D341Med (cell line): ENCODE measurements around the gene GLT6D1.
"Not testable (repeated sequence)": the region's sequence is repeated elsewhere in the genome, so short reads cannot be mapped to it uniquely, and the experiment has no call there.

Experiments
- DNase-seq: peaks from one replicate; pipeline ENCODE4 v3.0.0; 2012; ENCODE audit warnings: low spot score

GLT6D1 gene

DNA sequence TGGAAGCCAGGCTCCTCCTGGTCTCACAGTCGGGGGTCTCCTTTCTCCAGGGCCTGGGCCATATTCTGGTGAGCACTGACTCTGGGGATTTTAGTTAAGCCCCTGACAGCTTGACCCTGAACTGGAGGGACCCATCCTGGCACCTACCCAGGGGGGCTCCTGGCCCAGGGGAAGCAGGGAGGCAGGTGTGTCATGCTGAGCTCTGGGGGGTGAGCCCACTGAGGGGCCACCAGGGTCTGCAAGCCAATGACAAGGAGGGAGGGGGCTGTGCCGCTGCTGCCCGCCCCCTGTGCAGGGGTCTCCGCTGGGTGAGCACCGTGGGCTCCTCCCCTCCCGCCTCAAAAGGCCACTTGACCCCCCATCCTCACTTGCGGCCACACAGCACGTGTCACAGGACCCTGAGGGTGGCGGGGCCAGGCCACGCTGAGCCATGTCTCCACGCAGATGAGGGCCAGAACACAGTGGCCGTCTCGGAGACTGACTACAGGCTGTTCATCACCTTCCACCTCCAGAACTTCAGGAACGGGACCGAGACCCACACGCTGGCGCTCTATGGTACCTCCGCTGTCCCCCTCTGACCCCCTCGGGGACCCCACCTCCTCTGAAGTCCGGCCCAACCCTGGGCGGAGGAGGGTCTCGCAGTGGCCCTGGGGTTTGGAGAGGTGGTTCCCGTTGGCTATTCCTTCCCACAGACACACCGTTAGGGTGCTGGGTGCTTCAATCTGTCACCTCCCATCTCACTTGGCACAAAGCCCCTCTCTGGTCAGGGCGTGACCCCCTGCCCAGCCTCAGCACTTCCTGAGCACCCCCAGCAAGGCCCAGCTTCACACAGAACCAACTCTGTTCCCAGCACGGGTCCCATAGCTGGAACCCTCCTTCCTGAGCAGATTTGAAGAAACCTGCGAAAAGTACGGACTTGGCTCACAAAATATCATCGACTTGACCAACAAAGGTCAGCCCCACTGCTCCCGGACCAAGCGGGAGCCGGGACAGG lies 25.8 kb upstream of the GLT6D1 start:
- DNase-seq = no peak

DNA sequence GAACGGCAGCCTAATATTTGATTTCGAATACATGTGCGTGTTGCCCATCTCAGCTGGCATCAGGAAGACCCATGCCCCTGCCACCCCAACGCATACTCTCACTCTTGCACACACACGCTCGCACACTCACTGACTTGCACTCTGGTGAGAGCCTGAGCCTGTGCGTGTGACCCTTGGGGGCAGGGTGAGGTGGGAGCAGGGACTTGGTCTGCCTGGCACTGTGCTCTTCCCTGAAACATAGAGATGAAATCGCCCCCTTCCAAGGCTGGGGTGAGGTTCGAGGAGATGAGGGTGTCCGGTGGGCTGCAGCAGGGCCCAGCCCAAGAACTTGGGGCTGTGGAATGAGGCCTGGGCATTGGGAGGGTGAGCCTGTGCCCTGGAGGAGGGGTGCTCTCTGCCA lies 24.9 kb upstream of the GLT6D1 start:
- no peak for DNase-seq

DNA sequence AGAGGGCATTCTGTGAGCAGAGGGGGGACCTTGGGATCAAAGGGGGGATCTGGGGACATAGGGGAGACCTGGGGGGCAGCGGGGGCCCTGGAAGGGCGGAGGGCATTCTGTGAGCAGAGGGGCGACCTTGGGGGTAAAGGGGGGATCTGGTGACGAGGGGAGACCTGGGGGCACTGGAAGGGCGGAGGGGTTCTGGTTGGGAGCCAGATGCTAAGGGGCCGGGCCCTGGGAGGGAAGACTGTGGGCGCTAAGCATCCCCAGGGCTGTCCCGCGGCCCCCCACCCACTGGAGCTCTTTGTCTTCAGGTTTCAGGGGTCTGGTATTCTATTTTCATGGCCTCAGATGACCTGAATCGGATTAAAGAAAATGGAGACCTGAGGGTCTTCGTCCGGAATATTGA lies 24.5 kb upstream of the GLT6D1 start:
- no peak for DNase-seq

DNA sequence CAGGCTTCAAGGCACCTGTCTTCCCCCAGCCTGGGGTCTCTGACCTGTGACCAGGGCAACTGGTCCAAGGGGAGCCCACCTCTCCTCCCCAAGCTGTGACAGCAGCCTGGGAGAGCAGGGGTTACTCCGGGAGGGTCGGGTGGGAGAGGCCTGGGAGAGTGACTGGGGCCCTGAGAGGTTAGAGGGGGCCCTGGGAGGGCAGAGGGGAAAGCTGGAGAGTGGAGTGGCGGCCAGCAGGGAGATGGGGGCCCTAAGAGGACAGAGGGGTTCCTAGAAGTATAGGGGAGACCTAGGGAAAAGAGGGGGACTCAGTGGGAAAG lies 24.1 kb upstream of the GLT6D1 start:
- no peak for DNase-seq

DNA sequence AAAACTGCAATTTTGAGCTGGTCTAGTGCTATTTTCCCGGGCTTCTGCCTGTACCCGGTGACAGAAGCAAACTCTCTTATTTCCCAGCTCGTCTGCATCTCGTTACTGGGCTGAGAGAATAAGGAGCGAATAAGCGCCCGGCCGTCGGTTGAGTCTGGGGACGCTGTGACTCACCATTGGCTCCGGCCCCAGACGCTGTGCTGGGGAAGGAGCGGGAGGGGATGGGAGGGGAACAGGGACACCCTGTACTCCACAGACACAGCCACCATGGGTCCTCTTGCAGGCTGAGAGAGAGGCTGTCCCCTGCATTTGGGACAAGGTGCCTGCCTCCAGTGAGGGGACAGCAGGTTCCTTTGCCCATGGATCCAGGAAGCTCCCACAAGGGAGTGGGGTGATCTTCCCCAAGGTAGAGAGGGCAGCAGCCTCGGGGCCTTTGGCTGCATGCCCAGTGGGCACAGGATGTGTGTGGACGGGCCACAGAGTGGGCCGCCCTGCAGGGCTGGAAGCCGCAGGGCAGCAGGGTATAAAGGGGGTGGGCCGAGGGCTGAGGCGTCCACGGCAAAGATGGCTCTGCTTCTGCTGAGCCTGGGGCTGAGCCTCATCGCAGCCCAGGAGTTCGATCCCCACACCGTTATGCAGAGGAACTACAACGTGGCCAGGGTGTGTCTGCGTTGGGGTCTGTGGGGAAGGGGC lies 23.6 kb upstream of the GLT6D1 start, which contains the start of gene LCN9:
TSS of gene LCN9 (plus strand) at position 552 of the 693 bp plus-strand sequence. CDS start at position 565, 13 bp downstream.
- no peak for DNase-seq

DNA sequence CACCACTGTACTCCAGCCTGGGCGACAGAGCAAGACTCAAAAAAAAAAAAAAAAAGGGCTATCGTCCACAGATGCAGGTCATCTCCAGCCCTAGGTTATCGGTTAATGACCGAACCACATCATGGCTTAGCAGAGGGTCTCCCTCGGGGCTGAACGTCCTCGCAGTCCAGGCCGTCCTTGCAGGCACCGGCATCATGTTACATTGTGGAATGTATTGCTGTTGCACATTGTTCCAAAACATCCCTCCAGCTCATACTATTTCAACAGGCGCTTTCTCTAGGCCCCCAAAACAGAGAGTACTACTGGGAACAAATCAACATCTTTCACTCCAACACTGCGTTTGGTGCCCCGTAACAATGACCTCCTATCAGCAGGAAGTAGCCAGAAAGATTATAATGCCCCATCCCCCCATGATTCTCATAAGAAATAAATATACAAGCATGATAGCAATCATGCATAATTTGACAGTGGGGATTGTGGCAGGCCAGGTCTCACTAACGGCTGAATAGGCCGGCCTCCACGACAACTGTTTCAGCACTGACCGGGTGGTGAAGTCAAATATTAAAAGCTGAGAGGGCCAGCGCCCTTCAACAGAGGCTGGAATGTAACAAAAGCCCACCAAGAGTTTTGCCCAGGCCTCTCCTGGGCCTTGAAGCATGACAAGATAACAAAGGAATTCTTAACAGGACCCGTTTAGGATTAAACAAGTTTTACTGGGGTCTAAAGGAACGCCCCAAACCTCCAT lies 22.6 kb upstream of the GLT6D1 start:
- DNase-seq = no peak

DNA sequence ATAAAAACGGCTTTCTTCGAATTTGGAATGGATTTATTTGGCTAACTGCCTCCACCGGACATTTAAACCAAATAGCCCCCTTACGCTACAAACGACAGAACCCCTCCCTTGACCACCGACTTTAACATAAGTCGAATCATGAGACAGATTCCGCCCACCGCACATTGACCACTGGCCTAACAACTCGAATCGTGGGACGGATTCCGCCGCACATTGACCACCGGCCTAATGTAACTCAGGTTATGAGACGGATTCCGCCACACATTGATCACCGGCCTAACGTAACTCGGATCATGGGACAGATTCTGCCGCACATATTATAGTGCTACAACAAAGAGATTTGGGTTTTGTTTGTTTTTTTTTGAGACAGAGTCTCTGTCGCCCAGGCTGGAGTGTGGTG lies 21.1 kb upstream of the GLT6D1 start:
- DNase-seq = no peak

DNA sequence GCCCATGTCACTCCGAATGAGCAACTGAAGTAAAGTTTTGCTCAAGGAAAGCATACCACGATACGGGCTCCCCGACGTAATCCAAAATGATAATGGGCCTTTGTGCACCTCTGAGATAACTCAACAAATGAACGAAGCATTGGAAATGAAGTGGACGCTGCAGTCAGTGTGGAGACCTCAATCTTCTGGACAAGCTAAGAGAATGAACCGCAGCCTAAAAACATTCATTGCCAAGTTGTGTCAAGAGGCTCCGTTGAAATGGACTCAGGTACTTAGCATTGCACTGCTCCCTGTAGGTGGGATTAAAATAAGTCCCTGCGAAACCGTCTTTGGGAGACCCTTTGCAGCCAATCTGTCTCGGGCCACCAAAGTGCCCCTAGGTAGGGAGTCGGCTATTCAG lies 19.9 kb upstream of the GLT6D1 start:
- no peak for DNase-seq

DNA sequence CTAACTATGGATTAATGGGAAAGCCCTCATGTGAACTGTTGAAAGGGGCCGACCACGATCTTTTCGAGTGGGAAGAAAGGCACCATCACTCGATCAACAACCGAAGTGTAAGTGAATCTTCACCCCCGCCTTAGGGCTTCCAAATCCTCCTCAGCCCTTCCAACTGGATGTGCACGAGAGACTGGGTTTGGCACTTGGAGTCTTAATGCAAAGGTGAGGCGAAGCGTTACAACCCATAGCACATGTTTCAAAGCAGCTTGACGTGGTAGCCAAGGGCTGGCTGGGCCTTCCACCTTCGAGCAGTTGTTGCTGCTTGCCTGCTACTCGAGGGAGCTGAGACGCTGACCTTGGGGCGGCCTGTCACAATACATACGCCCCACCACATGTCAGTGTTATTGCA lies 18.1 kb upstream of the GLT6D1 start:
- no peak for DNase-seq

DNA sequence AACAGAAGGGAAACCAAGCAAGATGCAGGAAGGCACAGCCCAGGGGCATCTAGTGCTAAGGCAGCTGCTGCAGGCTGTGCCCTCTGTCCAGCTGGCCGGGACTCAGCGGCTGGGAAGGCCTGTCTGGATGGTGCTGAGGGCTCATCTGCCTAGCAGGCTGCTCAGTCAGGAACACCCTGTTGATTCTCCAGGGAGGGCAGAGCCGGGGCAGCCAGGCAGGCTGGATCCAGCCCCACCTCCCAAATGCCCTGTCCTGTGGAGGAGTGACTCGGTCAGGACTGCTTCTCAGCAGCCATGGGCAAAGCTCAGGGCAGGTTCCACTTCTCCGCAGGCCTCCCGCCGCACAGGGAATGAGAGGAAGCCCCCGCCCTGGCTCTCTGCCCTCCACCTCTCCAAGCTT lies 16.0 kb upstream of the GLT6D1 start:
- no peak for DNase-seq

DNA sequence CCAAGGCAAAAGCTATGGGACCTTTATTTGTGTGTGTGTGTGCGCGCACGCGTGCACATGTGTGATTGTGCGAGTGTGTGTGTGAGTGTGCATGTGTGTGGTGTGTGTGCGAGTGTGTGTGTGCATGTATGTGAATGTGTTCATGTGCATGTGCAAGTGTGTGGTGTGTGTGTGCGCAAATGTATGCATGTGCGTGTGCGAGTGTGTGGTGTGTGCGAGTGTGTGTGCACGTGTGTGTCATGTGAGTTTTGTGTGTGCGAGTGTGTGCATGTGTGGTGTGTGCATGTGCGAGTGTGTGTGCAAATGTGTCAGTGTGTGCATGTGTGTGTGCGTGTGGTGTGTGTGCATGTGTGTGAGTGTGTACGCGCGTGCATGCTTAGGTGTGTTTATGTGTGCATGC lies 11.1 kb upstream of the GLT6D1 start:
- no peak for DNase-seq

DNA sequence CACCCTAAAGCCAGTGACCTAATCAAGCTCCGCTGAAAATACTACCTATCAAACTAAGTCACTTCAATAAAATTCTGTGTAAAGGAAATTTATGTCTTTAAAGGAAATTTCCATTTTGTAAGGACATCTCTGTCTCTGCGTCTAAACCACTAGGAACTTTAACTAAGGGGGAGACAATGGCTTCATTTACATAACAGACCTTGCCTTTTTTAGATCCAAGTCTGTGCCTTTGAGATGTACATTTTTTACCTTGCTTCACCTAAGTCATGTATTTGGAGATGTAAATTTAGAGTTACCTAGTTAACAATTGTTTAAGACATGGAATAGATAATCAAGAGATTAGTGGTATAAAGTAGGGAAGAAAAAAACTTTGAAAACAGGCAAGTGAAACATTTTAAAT lies 10.2 kb upstream of the GLT6D1 start:
- no peak for DNase-seq

DNA sequence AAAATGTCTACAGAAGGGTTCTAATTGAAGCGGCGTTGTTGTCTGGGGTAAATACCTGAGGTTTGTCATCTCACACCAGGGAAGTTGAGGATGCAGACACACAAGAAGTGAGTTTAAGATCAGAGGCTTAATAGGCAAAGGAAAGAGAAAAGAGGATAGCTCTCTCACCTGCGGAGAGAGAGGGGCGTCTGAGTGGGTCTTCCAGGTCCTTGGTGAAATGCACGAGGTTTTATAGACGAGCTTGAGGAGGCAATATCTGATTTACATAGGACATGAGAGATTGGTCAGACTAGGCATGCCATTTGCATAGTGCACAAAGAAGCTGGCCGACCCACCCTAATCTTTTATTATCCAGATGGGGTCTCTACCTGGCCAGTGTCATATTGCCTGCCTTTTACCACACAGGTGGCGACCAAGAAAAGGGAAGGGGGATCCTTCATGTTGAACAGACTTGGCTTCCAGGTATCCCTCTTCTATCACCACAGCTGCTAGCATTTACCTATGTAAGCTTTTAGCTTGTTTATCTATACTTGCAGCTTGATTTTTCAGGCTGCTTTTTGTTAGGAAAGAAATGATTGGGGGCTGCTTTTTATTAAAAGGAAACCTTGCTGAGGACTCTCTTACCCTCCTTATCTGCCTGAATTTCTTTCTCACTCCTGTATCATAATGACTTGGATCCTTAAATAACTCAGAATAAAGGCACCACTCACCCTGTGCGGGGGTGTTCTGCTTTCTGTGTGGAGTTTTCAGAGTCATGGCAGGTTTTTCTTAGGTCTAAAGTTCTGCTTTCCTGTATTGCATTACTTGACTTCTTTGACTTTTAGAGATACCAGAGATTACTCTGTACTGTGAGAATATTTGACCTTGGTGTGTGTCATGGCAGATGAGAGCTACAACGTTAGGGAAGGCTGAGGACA lies 9.4 kb upstream of the GLT6D1 start:
- DNase-seq = no peak

DNA sequence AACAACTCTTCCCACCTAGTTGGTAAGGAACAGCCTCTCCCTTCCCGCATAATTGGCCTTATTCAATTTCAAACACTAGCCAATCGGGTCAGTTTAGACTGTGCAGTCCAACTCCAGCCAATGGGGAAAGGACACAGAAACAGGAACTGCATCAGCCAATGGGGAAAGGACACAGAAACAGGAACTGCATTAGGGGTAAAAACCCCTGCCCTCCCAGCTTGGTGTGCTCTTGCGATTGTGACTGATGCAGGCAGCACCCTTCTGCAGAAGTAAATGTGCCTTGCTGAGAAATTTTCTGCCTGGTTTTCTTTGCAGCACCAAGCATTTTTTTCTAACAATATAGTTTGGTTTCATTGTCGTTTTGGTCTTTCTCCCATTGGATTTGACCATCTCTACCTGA lies 8.5 kb upstream of the GLT6D1 start:
- DNase-seq = no peak

DNA sequence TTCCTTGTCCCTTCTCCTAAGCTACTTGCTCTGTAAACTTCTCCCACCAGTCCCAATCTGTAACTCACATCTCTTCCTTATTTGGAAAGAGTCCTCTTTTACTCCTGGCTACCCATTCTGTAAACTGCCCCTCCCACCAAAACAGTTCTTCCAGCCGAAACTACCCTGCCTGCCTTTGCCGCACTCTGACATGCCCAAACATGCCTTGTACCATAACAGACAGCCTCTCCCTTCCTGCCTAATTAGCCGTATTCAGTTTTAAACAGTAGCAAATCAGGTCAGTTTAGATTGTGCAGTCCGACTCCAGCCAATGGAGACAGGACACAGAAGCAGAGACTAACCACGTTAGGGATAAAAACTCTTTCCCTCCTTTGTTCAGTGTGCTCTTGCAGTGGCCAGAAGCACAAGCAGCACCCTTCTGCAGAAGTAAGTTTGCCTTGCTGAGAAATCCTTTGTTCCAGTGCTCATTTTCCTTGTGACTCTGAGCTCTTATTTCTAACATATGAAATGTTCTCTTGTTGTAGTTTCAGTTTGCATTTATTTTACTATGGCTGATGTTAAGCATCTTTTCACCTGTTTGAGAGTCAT lies 5.4 kb upstream of the GLT6D1 start:
- no peak for DNase-seq

DNA sequence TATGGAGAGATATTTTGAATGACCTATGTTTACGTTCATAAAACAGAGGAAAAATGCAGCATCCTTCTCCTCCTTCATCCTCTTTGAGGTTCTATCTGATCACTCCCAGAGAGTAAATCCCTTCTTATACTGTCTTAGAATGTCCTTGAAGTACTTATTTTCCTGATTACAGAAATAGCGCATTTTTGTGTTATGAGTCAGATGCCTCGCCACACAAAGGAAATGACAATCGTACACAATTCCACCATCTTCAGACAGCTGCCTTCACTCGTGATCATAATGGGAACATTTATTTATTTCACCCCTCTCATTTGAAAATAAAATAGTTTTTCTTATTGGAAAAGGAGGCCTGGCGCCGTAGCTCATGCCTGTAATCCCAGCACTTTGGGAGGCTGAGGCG lies 2.4 kb upstream of the GLT6D1 start:
- DNase-seq = no peak

DNA sequence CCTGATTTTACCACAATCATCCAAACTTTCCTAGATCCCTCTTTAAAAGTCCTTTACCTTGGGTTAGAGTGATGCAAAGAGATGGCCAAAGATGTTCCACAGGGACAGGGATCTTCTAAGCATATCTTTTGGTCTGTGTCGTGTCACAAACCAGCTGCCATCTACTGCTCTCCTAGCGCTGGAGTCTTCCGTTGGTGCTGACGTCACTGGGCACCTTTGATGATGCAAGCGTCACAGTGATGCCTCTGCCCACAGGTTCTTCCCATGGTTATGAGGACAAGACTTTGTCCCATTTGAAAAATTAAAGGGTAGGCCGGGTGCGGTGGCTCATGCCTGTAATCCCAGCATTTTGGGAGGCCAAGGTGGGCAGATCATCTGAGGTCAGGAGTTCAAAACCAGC lies 1.7 kb upstream of the GLT6D1 start:
- no peak for DNase-seq

DNA sequence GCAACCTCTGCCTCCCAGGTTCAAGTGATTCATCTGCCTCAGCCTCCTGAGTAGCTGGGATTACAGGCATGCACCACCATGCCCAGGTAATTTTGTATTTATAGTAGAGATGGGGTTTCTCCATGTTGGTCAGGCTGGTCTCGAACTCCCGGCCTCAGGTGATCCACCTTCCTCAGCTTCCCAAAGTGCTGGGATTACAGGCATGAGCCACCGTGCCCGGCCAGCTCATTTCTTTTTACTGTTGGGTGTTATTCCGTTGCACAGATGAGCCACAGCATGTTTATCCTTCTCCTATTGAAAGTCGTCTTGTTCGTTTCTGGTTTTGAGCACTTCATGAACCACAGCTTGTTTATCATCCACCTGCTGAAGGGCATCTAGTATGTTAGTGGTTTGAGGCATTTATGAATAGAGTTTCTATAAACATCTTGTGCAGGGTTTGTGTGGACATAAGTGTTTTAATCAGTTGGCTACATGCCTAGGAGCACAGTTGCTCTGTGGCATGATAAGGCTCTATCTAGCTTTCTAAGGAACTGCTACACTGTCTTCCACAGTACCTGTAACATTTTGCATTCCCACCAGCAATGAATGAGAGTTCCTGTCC lies 2.3 kb downstream of the GLT6D1 start:
- DNase-seq = not testable (repeated sequence)

DNA sequence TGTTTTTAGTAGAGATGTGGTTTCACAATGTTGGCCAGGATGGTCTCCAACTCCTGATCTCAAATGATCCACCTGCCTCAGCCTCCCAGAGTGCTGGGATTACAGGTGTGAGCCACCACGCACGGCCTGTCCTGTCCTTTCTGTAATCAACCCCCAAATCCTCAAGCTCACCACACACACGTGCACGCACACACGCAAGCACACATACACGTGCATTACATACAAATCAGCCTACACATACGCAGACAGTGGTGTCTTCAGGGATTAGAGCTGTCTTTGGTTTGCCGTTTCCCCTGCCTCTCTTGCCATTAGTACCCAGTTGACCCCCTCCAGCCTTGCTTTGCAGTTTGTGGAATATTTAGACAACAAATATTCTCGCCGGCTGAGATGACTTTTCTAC lies 6.5 kb downstream of the GLT6D1 start:
- no peak for DNase-seq

DNA sequence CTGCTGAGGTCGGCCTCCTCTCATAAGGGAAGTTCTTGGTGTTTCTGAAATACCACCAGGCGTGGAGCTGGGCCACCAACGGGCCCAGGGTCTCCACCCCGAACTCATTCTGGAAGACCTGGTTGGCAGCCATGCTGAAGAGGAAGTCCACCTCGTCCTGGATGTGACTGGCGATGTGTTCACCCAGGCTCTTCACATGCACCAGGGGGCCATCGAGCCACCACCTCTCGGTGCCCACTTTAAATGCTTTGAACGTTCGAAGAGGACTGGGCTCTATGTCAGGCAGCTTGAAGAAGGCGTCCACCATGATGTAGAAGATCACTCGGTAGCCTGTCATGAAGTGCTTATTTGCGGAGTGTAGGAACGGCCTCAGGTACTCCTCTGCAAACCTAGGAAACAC lies 15.1 kb downstream of the GLT6D1 start:
- DNase-seq = no peak
